PC-9 (cell line): ENCODE data around the gene TTC29. TPM values are rescaled to one million over a fixed set of nuclear protein-coding genes. Genes with fewer than 3 reads are reported as not detected.

Source experiments
- BruUV-seq: library from RNA; stranded (reverse); fragments of 400-500 nt; replicated peaks from 2 replicates; lab custom pipeline; 2021; lab: Mats Ljungman, UMichigan
- CTCF ChIA-PET: fragments of 300-600 bp; sonication (Branson Sonifier 250); formaldehyde crosslinking; loops from one replicate; lab custom pipeline; 2022; ENCODE audit warnings: antibody characterized with exemption; lab: Charles Lee
- POLR2A ChIA-PET: fragments of 300-600 bp; sonication (Branson Sonifier 250); formaldehyde crosslinking; loops from one replicate; lab custom pipeline; 2022; ENCODE audit warnings: antibody characterized with exemption; ENCODE audit not compliant: unreplicated experiment; lab: Charles Lee
- DNase-seq, 2 experiments: peaks; one replicate each; pipeline versions ENCODE4 v3.0.0 to v3.0.0-alpha.2; 2015 to 2022; ENCODE audit warnings: mixed read lengths in 1 of 2
- H2AFZ ChIP-seq: fragments of 200-600 bp; sonication (generic); 2 replicates; pipeline ENCODE4 v1.8.1; 2017; ENCODE audit warnings: antibody characterized with exemption
- H3F3A ChIP-seq: fragments of 200-600 bp; sonication (generic); 2 replicates; pipeline ENCODE4 v1.8.1; 2017; ENCODE audit warnings: antibody characterized with exemption, mild to moderate bottlenecking, low read depth; ENCODE audit not compliant: insufficient read depth
- H3K27ac ChIP-seq: fragments of 200-600 bp; sonication (generic); 2 replicates; pipeline ENCODE4 v1.6.1; 2016; ENCODE audit warnings: mixed run types
- H3K27me3 ChIP-seq: fragments of 200-600 bp; sonication (generic); 2 replicates; pipeline ENCODE4 v1.6.1; 2016; ENCODE audit warnings: low read depth, mixed run types; ENCODE audit not compliant: insufficient read depth
- H3K36me3 ChIP-seq: fragments of 200-600 bp; sonication (generic); 2 replicates; pipeline ENCODE4 v1.6.1; 2016; ENCODE audit warnings: low read depth, mixed run types
- H3K4me1 ChIP-seq: fragments of 200-600 bp; sonication (generic); replicated peaks from 2 replicates; pipeline ENCODE4 v1.6.1; 2016; ENCODE audit warnings: mixed run types; ENCODE audit not compliant: insufficient read depth
- H3K4me2 ChIP-seq: fragments of 200-600 bp; sonication (generic); 2 replicates; pipeline ENCODE4 v1.6.1; 2017; ENCODE audit warnings: mixed run types
- H3K4me3 ChIP-seq: fragments of 200-600 bp; sonication (generic); 2 replicates; pipeline ENCODE4 v1.6.1; 2016; ENCODE audit warnings: mixed run types
- H3K79me2 ChIP-seq: fragments of 200-600 bp; sonication (generic); 2 replicates; pipeline ENCODE4 v1.6.1; 2017; ENCODE audit warnings: low read depth, mixed run types
- H3K9me2 ChIP-seq: fragments of 200-600 bp; sonication (generic); 2 replicates; pipeline ENCODE4 v1.8.1; 2017; ENCODE audit warnings: mild to moderate bottlenecking; ENCODE audit not compliant: insufficient read depth
- H3K9me3 ChIP-seq: fragments of 200-600 bp; sonication (generic); 2 replicates; pipeline ENCODE4 v1.8.1; 2016; ENCODE audit warnings: low read depth; ENCODE audit not compliant: insufficient read depth
- H4K20me1 ChIP-seq: fragments of 200-600 bp; sonication (generic); 2 replicates; pipeline ENCODE4 v1.8.1; 2017; ENCODE audit not compliant: insufficient read depth
- CTCF ChIP-seq: fragments of 200-600 bp; sonication (generic); conservative IDR thresholded peaks from 2 replicates; pipeline ENCODE4 v1.6.1; 2017; ENCODE audit warnings: mixed run types, antibody characterized with exemption, mild to moderate bottlenecking, moderate library complexity
- EZH2 ChIP-seq: fragments of 200-600 bp; sonication (generic); IDR thresholded peaks from 2 replicates; pipeline ENCODE4 v1.8.0; 2017; ENCODE audit warnings: antibody characterized with exemption, low read depth
- intact Hi-C: fragments of 100-400 bp; cut with micrococcal nuclease; formaldehyde crosslinking; loops from one replicate; pipeline ENCODE4 v1.10.0; 2022; ENCODE audit not compliant: unreplicated experiment
- total RNA-seq: library from RNA; stranded (reverse); gene quantifications from 2 replicates; pipeline ENCODE4 v1.2.3, GENCODE V29; 2021

Gene TTC29
- total RNA-seq, 1 experiment from 2014 or later, result not detected

DNA sequence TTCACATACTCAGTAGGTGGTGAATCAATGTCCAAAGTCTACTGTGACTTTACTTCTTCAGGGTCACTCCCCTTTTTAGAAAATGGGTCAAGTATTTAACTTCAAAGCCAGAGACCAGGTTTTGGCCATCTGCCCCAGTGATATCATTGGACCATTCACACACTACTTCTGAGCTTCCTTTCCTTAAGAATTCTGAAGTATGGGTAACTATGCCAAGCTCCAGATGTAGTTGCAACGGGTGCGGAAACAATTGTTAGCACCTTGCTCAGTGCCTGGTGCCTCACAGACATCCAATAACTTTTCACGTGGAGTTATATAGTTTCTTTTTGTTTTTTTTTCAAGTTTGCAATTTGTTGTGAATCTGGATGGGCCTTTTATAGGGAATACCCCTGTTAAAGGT, 62.6 kb downstream of the TTC29 start:
- Histone ChIP-seq H3K4me3 (no peak overlapping the region), H3K4me1 (no peaks in the 10 kb centered on the region), H3K27me3 (no peaks in the 10 kb centered on the region), H3K79me2 (no peaks in the 10 kb centered on the region), H3K9me2 (no peaks in the 10 kb centered on the region), H4K20me1 (no peaks in the 10 kb centered on the region), H3K4me2 (no peak overlapping the region), H3F3A (no peaks in the 10 kb centered on the region), H3K9me3 (no peaks in the 10 kb centered on the region), H2AFZ (no peak overlapping the region), H3K27ac (no peak overlapping the region), H3K36me3 (no peaks in the 10 kb centered on the region)
- no TSS peak for BruUV-seq
- intact Hi-C loops, result no loop called here
- ChIA-PET CTCF (no interaction called here), POLR2A (no interaction called here)
- TF ChIP-seq CTCF (no peak), EZH2 (no peak)
- DNase-seq, result no peak

DNA sequence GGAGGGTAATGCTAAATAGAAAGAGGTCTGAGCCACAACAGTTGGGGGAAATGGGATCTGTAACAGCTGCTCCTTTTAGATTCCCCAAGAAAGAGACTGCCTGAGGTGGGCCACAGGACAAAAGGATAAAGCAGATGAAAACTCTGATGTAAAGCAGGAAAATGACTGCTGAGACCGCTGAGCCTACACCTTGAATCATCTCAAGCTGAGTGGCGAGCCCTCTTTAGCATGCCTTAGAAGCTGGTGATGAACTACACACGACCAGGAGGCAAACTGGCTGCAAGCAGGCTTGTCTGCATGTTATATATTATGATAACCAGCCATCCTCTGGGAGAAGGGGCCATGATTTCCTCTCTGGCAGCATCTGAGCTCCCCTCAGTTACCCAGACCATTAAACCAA, 88.4 kb downstream of the TTC29 start:
- CTCF ChIA-PET, result no interaction called here
- no peaks in the 10 kb centered on the region for H3K27me3 ChIP-seq
- no peak overlapping the region for H3K27ac ChIP-seq
- no peaks in the 10 kb centered on the region for H3K4me1 ChIP-seq
- POLR2A ChIA-PET, result interaction anchor here (0.6 kb wide), 1 partner anchor 15 kb away, joined by 3 read pairs; no protein-coding TSS in a partner anchor
- H3K36me3 ChIP-seq, result no peaks in the 10 kb centered on the region
- no peak overlapping the region for H3K4me2 ChIP-seq
- H3K9me2 ChIP-seq, result no peaks in the 10 kb centered on the region
- TF ChIP-seq EZH2, result no peak
- TF ChIP-seq CTCF, result no peak
- H3K79me2 ChIP-seq, result no peaks in the 10 kb centered on the region
- BruUV-seq, result no TSS peak
- DNase-seq, result no peak
- no peaks in the 10 kb centered on the region for H3K9me3 ChIP-seq
- no peaks in the 10 kb centered on the region for H3F3A ChIP-seq
- H4K20me1 ChIP-seq, result no peaks in the 10 kb centered on the region
- H3K4me3 ChIP-seq, result no peak overlapping the region
- intact Hi-C loops, result no loop called here
- no peak overlapping the region for H2AFZ ChIP-seq

DNA sequence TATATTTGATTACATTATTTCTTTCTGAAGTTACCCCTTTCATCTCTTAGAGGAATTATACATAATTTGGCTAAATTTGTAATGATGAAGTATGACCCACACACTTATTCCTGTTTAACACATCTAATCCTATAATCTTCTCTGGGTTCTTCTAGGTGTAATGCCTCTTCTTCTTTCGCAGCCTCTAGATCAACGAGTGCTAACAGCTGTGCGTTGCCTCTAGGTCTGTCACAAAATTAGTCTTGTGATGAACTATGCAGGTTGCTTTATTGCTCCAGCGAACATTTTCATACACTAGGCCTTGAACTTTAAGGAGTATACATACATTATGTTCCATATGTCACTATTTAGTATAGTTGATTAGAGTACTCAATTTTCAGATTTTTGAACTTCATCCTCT, 89.9 kb downstream of the TTC29 start:
- no peak for DNase-seq
- no peaks in the 10 kb centered on the region for H4K20me1 ChIP-seq
- no peak overlapping the region for H3K4me2 ChIP-seq
- H3F3A ChIP-seq, result no peaks in the 10 kb centered on the region
- intact Hi-C loops, result no loop called here
- POLR2A ChIA-PET, result no interaction called here
- no peaks in the 10 kb centered on the region for H3K79me2 ChIP-seq
- no peak overlapping the region for H3K4me3 ChIP-seq
- CTCF ChIA-PET, result no interaction called here
- no peaks in the 10 kb centered on the region for H3K4me1 ChIP-seq
- H3K27me3 ChIP-seq, result no peaks in the 10 kb centered on the region
- H2AFZ ChIP-seq, result no peak overlapping the region
- no TSS peak for BruUV-seq
- no peaks in the 10 kb centered on the region for H3K36me3 ChIP-seq
- no peak overlapping the region for H3K27ac ChIP-seq
- no peaks in the 10 kb centered on the region for H3K9me3 ChIP-seq
- no peaks in the 10 kb centered on the region for H3K9me2 ChIP-seq
- no peak for TF ChIP-seq CTCF
